IMR-90 (cell line): ENCODE data around the gene SEMA3G.

Experiments used
- BHLHE40 ChIP-seq: fragments of 150-350 bp; IDR thresholded peaks from 2 replicates; pipeline ENCODE4 v1.6.1; 2016; ENCODE audit warnings: mild to moderate bottlenecking, low read depth, low read length
- RAD21 ChIP-seq: IDR thresholded peaks from 2 replicates; pipeline ENCODE4 v1.6.1; 2012; ENCODE audit warnings: low read length, improper control_type of control experiment
- TF ChIP-seq, protein P1 (sequence below): fragments of 150-350 bp; IDR thresholded peaks from 2 replicates; pipeline ENCODE4 v1.6.1; 2017; ENCODE audit warnings: mild to moderate bottlenecking, antibody characterized with exemption, low read length, low read depth
- TF ChIP-seq, protein P2 (sequence below): conservative IDR thresholded peaks from 2 replicates; pipeline ENCODE4 v1.5.1; 2012; ENCODE audit warnings: mild to moderate bottlenecking, low read depth, low read length, improper control_type of control experiment

GRCh38 chr3:52432225-52432624 lies 12.7 kb downstream of the SEMA3G start:
- TF ChIP-seq, protein P1, sequence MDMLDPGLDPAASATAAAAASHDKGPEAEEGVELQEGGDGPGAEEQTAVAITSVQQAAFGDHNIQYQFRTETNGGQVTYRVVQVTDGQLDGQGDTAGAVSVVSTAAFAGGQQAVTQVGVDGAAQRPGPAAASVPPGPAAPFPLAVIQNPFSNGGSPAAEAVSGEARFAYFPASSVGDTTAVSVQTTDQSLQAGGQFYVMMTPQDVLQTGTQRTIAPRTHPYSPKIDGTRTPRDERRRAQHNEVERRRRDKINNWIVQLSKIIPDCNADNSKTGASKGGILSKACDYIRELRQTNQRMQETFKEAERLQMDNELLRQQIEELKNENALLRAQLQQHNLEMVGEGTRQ: no peak
- TF ChIP-seq, protein P2, sequence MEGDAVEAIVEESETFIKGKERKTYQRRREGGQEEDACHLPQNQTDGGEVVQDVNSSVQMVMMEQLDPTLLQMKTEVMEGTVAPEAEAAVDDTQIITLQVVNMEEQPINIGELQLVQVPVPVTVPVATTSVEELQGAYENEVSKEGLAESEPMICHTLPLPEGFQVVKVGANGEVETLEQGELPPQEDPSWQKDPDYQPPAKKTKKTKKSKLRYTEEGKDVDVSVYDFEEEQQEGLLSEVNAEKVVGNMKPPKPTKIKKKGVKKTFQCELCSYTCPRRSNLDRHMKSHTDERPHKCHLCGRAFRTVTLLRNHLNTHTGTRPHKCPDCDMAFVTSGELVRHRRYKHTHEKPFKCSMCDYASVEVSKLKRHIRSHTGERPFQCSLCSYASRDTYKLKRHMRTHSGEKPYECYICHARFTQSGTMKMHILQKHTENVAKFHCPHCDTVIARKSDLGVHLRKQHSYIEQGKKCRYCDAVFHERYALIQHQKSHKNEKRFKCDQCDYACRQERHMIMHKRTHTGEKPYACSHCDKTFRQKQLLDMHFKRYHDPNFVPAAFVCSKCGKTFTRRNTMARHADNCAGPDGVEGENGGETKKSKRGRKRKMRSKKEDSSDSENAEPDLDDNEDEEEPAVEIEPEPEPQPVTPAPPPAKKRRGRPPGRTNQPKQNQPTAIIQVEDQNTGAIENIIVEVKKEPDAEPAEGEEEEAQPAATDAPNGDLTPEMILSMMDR: no peak
- no peak for TF ChIP-seq RAD21
- TF ChIP-seq BHLHE40: no peak
